GM19452 (cell line): ENCODE data around the gene SPP1.
"Not testable (repeated sequence)": the region's sequence is repeated elsewhere in the genome, so short reads cannot be mapped to it uniquely, and the experiment has no call there.

ENCODE experiments used
- ATAC-seq: cut with Tn5 transposase; IDR thresholded peaks from one replicate; pipeline ENCODE4 v1.9.1; 2021; ENCODE audit not compliant: unreplicated experiment

Gene SPP1

GRCh38 chr4:88017516-88018297, 42.2 kb downstream of the SPP1 start:
- no peak for ATAC-seq

- ATAC-seq = no peak
Observed at GRCh38 chr4:88018466-88018865, 43.0 kb downstream of the SPP1 start.

- ATAC-seq = no peak
Observed at GRCh38 chr4:88021824-88022223, 46.3 kb downstream of the SPP1 start.

GRCh38 chr4:88022289-88022688, 46.8 kb downstream of the SPP1 start:
- ATAC-seq = no peak

GRCh38 chr4:88025868-88026661, 50.6 kb downstream of the SPP1 start:
- not testable (repeated sequence) for ATAC-seq

GRCh38 chr4:88027611-88028608, 52.4 kb downstream of the SPP1 start:
- no peak for ATAC-seq

GRCh38 chr4:88028946-88029345, 53.4 kb downstream of the SPP1 start:
- ATAC-seq = no peak

GRCh38 chr4:88029556-88029955, 54.0 kb downstream of the SPP1 start:
- no peak for ATAC-seq

- no peak for ATAC-seq
Observed at GRCh38 chr4:88030565-88031310, 55.2 kb downstream of the SPP1 start.
